Umbilical cord (tissue), 2 donors: Measurements from ENCODE around the gene TJP2. TPM values are rescaled to one million over a fixed set of nuclear protein-coding genes. Genes with fewer than 3 reads are reported as not detected.

ENCODE experiments used
- DNase-seq: peaks from one replicate; pipeline ENCODE4 v3.0.0-alpha.2; 2015; ENCODE audit warnings: low spot score
- total RNA-seq: library from RNA; depleted of rRNA; stranded (reverse); fragments of >200 nt; gene quantifications from one replicate; pipeline ENCODE4 v1.2.3, GENCODE V29; 2014; ENCODE audit warnings: low replicate concordance; ENCODE audit not compliant: insufficient read depth

The TJP2 gene
- 35.9 TPM for total RNA-seq

DNA sequence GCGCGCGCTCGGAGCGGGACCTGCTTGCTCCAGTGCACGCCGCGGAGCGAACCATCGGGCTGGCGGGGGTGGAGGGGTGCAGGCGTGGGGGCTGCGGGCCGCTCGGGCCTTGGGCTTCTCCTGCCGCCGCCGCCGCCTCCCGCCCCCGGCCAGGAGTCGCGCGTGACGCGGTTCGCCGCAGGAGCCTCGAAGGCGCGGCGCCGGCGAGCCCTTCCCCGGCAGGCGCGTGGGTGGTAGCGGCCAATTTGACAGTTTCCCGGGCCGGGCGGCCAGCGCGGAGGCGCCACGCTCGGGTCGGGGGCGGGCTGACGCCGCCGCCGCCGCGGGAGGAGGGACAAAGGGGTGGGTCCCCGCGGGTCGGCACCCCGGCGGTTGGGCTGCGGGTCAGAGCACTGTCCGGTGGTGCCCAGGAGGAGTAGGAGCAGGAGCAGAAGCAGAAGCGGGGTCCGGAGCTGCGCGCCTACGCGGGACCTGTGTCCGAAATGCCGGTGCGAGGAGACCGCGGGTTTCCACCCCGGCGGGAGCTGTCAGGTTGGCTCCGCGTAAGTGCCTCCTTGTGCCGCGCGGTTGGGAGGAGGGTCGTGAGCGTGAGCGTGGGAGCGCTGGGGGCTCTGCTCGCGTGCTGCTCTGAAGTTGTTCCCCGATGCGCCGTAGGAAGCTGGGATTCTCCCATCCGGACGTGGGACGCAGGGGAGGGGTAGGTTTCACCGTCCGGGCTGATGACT, at the start of gene TJP2:
Gene TJP2 (plus strand): TSS at position 387 of the 725 bp plus-strand sequence. CDS start 96 bp downstream, at position 483.
- DNase-seq: peak; percentile 84

DNA sequence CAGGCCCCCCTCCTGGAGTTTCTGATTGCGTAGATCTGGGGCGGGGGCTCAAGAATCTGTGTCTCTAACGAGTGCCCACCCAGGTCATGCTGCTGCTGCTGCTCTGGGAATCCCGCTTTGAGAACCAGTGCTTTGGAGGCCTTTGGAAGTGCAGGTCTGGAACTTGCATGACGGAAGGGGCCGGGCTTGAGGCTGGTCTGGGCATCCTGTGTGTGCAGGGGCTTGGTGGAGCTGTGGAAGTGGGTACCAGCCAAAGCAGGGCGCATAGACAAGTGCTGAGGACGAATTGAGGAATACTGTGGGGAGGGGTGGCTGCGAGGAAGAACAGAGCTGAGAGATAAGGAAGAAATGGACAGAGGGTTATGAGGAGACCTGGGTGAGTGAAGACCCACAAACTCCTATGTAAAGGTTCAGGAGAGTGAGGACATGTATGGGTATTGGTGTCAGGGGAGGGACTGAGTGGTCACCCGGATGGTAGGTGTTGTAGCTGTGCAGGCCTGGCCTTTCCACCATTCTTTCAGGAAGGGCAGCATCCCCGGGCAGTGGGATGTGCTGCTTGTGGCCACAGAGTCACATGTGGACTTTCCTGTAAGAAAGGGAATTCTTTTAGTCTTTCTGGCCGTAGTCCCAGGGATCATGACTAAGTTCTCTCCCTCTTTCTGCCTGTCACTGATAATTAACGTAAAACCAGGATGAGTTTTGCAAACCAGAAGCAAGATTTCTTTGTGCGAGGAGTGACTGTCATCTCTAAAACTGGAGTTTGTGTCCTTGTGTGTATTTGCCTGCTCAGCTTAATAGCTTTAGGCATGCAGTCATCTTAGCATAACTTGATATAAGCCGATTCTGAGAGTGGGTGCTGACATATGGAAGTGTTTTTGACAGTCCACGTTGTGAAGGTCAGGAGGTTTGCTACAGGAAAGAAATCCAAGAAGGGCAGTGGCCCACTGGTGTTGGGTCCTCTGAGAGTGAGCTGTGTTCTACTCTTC, 43.3 kb upstream of the TJP2 start:
- peak; percentile 48 for DNase-seq

GRCh38 chr9:69131682-69132081, 42.4 kb upstream of the TJP2 start:
- DNase-seq: peak; percentile 89

GRCh38 chr9:69132361-69132760, 41.7 kb upstream of the TJP2 start:
- no peak for DNase-seq

GRCh38 chr9:69134412-69134811, 39.7 kb upstream of the TJP2 start:
- DNase-seq: no peak

- DNase-seq: no peak
These were observed 37.9 kb upstream of the TJP2 start for GRCh38 chr9:69136185-69136584.

GRCh38 chr9:69136779-69137178, 37.3 kb upstream of the TJP2 start:
- no peak for DNase-seq

DNA sequence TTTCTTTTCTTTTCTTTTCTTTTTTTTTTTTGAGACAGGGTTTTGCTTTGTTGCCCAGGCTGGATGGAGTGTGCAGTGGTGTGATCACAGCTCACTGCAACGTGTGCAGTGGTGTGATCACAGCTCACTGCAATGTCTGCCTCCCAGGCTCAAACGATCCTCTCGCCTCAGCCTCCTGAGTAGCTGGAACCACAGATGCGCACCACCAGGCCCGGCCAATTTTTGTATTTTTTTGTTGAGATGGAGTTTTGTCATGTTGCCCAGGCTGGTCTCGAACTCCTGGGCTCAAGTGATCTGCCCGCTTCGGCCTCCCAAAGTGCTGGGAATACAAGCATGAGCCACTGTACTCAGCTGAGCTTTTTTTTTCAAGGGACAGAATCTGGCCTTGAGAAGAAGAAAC, 36.8 kb upstream of the TJP2 start:
- DNase-seq: no peak

DNA sequence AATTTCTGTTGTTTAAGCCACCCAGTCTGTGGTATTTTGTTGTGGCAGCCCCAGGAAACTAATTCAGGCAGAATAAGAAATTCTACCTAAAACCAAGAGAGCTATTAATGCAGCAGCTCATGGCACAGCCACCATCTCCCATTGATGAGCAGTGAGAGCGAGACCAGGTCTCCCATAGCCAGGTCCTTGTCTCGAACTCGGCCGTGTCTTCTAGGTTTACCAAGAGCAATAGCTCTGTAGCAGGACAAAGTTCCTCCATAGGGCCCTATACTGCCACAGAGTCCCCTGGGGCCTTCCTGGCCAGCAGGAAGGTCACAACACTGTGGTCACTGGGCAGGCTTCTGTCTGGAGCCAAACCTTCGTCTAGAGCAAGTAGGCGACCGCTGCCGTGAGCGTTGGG, 34.5 kb upstream of the TJP2 start:
- no peak for DNase-seq

GRCh38 chr9:69140123-69140735, 33.8 kb upstream of the TJP2 start:
- no peak for DNase-seq

DNA sequence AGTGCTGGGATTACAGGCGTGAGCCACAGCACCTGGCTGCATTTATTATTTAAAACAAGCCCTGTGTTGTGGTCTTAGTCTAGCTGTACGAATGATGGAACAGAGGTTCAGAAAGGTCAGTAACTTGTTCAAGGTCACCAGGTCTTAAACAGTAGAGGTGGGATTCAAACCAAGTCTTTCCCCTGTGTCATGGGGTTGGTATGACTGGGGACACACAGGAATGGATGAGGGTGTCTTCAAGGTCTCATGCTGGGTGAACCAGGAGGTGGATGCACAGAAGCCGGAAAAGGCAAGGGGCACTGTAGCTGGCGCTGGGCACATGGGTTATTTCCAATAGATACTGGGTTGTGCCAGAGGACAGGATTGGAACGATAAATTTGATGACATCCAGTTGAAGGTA, 32.2 kb upstream of the TJP2 start:
- no peak for DNase-seq

- DNase-seq: no peak
These were observed 30.8 kb upstream of the TJP2 start for GRCh38 chr9:69143291-69143690.

GRCh38 chr9:69145144-69145715, 28.8 kb upstream of the TJP2 start:
- peak; percentile 31 for DNase-seq

- DNase-seq: no peak
These were observed 26.8 kb upstream of the TJP2 start for GRCh38 chr9:69147041-69147834.

- peak; percentile 87 for DNase-seq
These were observed 24.7 kb upstream of the TJP2 start for GRCh38 chr9:69149321-69149807.

DNA sequence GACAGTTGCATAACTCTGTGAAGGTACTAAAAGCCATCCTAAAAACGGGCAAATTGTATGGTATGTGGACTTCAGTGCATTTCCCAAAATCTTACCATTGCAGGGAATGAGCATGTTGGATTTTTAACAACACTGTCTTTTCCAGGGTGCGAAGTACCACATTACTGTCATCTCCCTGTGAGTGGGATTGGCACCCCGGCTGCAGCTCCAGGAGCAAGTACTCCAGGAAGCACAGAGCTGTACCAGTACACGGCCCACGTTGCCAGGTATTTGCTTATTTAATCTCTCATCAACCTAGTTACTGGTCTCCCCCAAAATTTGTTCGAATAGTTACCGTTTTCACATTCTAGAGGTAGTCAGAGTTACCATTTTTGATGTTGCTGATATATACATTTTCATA, 22.6 kb upstream of the TJP2 start:
- no peak for DNase-seq

GRCh38 chr9:69153707-69154521, 20.2 kb upstream of the TJP2 start:
- DNase-seq: no peak

DNA sequence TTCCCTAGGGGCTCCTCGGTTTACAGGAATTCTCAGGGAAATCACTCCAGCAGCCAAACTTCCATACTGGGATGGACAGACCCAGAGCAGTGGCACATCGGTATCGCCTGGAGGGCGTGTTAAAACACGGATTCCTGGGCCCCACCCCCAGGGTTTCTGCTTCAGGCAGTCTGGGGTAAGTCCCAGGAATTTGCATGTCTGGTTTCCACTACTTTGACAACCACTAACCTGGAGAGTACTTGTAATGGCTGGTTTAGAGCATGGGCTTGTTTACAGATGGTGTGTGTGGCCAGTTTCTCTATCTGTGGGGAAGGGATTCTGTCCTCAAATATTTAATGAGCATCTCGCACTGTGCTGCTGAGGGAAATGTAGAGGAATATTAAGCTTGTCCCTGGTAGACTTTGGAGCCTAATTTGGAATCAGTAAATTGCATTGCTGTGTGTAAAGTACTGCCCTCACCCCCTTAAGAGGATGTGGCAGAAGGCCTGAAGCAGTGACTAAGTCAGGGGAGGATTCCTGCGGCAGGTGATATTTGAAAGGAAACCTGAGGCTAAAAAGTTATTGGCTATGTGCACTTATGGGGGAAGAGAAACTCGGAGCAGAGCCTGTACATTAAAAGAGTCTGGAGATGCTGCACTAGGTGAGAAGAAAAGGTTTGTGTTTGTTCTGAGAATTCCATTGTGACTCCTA, 18.6 kb upstream of the TJP2 start:
- no peak for DNase-seq

- DNase-seq: no peak
These were observed 16.2 kb upstream of the TJP2 start for GRCh38 chr9:69157751-69158466.
